ENCODE results near the gene TENM4.

Gene TENM4

DNA sequence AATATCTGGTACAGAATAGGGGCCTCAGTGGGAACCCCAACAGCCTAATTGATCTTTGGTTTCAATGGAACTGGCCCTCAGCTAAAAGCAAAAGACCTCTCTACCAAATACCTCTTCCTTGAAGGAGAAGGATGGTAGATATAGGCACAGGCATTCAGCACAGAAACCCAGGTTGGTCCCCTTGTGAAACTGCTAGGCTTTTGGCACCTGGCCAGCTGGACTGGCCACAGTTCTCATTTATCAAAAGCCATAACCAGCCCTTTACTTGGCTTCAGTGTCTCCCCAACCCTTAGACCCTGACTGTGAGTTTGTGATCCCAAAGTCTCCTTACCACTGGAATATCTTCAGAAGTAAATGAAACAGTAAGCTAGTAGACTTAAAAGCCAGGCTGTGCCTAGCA is 152.9 kb downstream of the TENM4 start:
- Histone ChIP-seq H3K4me2 (ENCODE audit: insufficient read depth, low read length, poor library complexity, severe bottlenecking) (no peak overlapping the region), H4K8ac (ENCODE audit: low read depth, low read length) (no peak overlapping the region), H3K18ac (ENCODE audit: low read length) (no peak overlapping the region), H3K4me3 (ENCODE audit: low read length in 2 of 2) (no peak overlapping the region), H3K23ac (ENCODE audit: low read depth, low read length, poor library complexity) (no peak overlapping the region), H3K9ac (ENCODE audit: low read depth, low read length, poor library complexity) (no peak overlapping the region), H3K4ac (ENCODE audit: low read length) (no peak overlapping the region), H3K14ac (ENCODE audit: low read length) (no peak overlapping the region), H3K4me1 (ENCODE audit: control insufficient read depth in 2 of 2, insufficient read depth in 1 of 2, low read depth in 1 of 2, low read length in 2 of 2) (no peaks in the 10 kb centered on the region), H4K91ac (ENCODE audit: low read depth, low read length, poor library complexity) (no peak overlapping the region), H2BK120ac (ENCODE audit: low read depth, low read length) (no peak overlapping the region), H3K27ac (replicated peaks; ENCODE audit: low read length) (no peak overlapping the region), H2BK12ac (ENCODE audit: low read length) (no peak overlapping the region), H3K9me3 (replicated peaks in 1 of 2; ENCODE audit: control insufficient read depth in 2 of 2, insufficient read depth in 1 of 2, low read depth in 1 of 2, low read length in 2 of 2) (peaks cover 0 to under 1% of the 10 kb centered on the region in 2 donors), H2BK15ac (ENCODE audit: low read length) (no peak overlapping the region), H3K36me3 (replicated peaks in 1 of 2; ENCODE audit: control insufficient read depth in 2 of 2, insufficient read depth in 2 of 2, low read length in 2 of 2) (no peaks in the 10 kb centered on the region), H2AK5ac (ENCODE audit: low read depth, low read length) (no peak overlapping the region), H3K79me1 (ENCODE audit: low read depth, low read length) (no peaks in the 10 kb centered on the region), H3K27me3 (ENCODE audit: control insufficient read depth in 3 of 3, insufficient read depth in 3 of 3, low read depth in 1 of 3, low read length in 3 of 3) (no peaks in the 10 kb centered on the region), H2BK5ac (ENCODE audit: low read length) (no peak overlapping the region), H2AFZ (ENCODE audit: low read length) (no peak overlapping the region)
- DNase-seq (ENCODE audit: low spot score): no peak

DNA sequence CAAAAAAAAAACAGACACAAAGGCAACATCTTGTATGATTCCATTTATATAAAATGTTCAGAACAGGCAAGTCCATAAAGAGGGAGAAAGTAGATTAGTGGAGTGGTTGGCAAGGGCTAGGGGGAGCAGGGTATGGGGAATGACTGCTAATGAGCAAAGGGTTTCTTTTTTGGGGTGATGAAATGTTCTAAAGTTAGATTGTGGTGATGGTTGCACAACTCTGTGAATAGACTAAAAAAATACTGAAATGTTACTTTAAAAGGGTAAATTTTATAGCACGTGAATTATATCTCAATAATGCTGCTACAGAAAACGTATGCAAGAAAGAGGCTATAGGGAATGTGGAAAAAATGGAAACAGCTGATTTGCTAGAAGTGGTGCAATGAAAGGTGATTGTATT is 155.1 kb downstream of the TENM4 start:
- H3K14ac ChIP-seq (ENCODE audit: low read length): no peak overlapping the region
- H3K4me2 ChIP-seq (ENCODE audit: insufficient read depth, low read length, poor library complexity, severe bottlenecking): no peak overlapping the region
- no peak overlapping the region for H3K27ac ChIP-seq (replicated peaks; ENCODE audit: low read length)
- H3K23ac ChIP-seq (ENCODE audit: low read depth, low read length, poor library complexity): no peak overlapping the region
- no peaks in the 10 kb centered on the region for H3K27me3 ChIP-seq (ENCODE audit: control insufficient read depth in 3 of 3, insufficient read depth in 3 of 3, low read depth in 1 of 3, low read length in 3 of 3)
- no peak overlapping the region for H3K4me3 ChIP-seq (ENCODE audit: low read length in 2 of 2)
- no peak for DNase-seq (ENCODE audit: low spot score)
- no peaks in the 10 kb centered on the region for H3K4me1 ChIP-seq (ENCODE audit: control insufficient read depth in 2 of 2, insufficient read depth in 1 of 2, low read depth in 1 of 2, low read length in 2 of 2)
- no peak overlapping the region for H4K8ac ChIP-seq (ENCODE audit: low read depth, low read length)
- no peak overlapping the region for H3K4ac ChIP-seq (ENCODE audit: low read length)
- H2AFZ ChIP-seq (ENCODE audit: low read length): no peak overlapping the region
- no peak overlapping the region for H2BK12ac ChIP-seq (ENCODE audit: low read length)
- H3K18ac ChIP-seq (ENCODE audit: low read length): no peak overlapping the region
- no peaks in the 10 kb centered on the region for H3K36me3 ChIP-seq (replicated peaks in 1 of 2; ENCODE audit: control insufficient read depth in 2 of 2, insufficient read depth in 2 of 2, low read length in 2 of 2)
- H2BK5ac ChIP-seq (ENCODE audit: low read length): no peak overlapping the region
- H3K79me1 ChIP-seq (ENCODE audit: low read depth, low read length): no peaks in the 10 kb centered on the region
- no peak overlapping the region for H3K9ac ChIP-seq (ENCODE audit: low read depth, low read length, poor library complexity)
- WGBS, 2 donors (ENCODE audit: extremely low coverage in 2 of 2, insufficient read length in 2 of 2, insufficient replicate concordance in 1 of 2): no CpG with 5 or more reads among the region's 2 CpGs
- H2BK15ac ChIP-seq (ENCODE audit: low read length): no peak overlapping the region
- H4K91ac ChIP-seq (ENCODE audit: low read depth, low read length, poor library complexity): no peak overlapping the region
- peaks cover 0 to 6% of the 10 kb centered on the region in 2 donors for H3K9me3 ChIP-seq (replicated peaks in 1 of 2; ENCODE audit: control insufficient read depth in 2 of 2, insufficient read depth in 1 of 2, low read depth in 1 of 2, low read length in 2 of 2)
- no peak overlapping the region for H2AK5ac ChIP-seq (ENCODE audit: low read depth, low read length)
- H2BK120ac ChIP-seq (ENCODE audit: low read depth, low read length): no peak overlapping the region

- Histone ChIP-seq H3K4ac (ENCODE audit: low read length) (no peak overlapping the region), H3K4me3 (ENCODE audit: low read length in 2 of 2) (no peak overlapping the region), H2BK120ac (ENCODE audit: low read depth, low read length) (no peak overlapping the region), H3K36me3 (replicated peaks in 1 of 2; ENCODE audit: control insufficient read depth in 2 of 2, insufficient read depth in 2 of 2, low read length in 2 of 2) (no peaks in the 10 kb centered on the region), H2AFZ (ENCODE audit: low read length) (no peak overlapping the region), H4K91ac (ENCODE audit: low read depth, low read length, poor library complexity) (no peak overlapping the region), H3K23ac (ENCODE audit: low read depth, low read length, poor library complexity) (no peak overlapping the region), H3K9ac (ENCODE audit: low read depth, low read length, poor library complexity) (no peak overlapping the region), H3K27me3 (ENCODE audit: control insufficient read depth in 3 of 3, insufficient read depth in 3 of 3, low read depth in 1 of 3, low read length in 3 of 3) (no peaks in the 10 kb centered on the region), H3K4me1 (ENCODE audit: control insufficient read depth in 2 of 2, insufficient read depth in 1 of 2, low read depth in 1 of 2, low read length in 2 of 2) (peaks cover 5 to 9% of the 10 kb centered on the region in 2 donors), H3K27ac (replicated peaks; ENCODE audit: low read length) (no peak overlapping the region), H3K14ac (ENCODE audit: low read length) (no peak overlapping the region), H3K4me2 (ENCODE audit: insufficient read depth, low read length, poor library complexity, severe bottlenecking) (no peak overlapping the region), H3K79me1 (ENCODE audit: low read depth, low read length) (no peaks in the 10 kb centered on the region), H2BK5ac (ENCODE audit: low read length) (no peak overlapping the region), H3K9me3 (replicated peaks in 1 of 2; ENCODE audit: control insufficient read depth in 2 of 2, insufficient read depth in 1 of 2, low read depth in 1 of 2, low read length in 2 of 2) (no peaks in the 10 kb centered on the region), H3K18ac (ENCODE audit: low read length) (no peak overlapping the region), H2AK5ac (ENCODE audit: low read depth, low read length) (no peak overlapping the region), H2BK12ac (ENCODE audit: low read length) (no peak overlapping the region), H2BK15ac (ENCODE audit: low read length) (no peak overlapping the region), H4K8ac (ENCODE audit: low read depth, low read length) (no peak overlapping the region)
- DNase-seq (ENCODE audit: low spot score): no peak
- no CpG with 5 or more reads among the region's 2 CpGs for WGBS, 2 donors (ENCODE audit: extremely low coverage in 2 of 2, insufficient read length in 2 of 2, insufficient replicate concordance in 1 of 2)
Observed at GRCh38 chr11:79276736-79277325, 164.0 kb downstream of the TENM4 start.

- Histone ChIP-seq H3K9me3 (replicated peaks in 1 of 2; ENCODE audit: control insufficient read depth in 2 of 2, insufficient read depth in 1 of 2, low read depth in 1 of 2, low read length in 2 of 2) (no peaks in the 10 kb centered on the region), H3K4ac (ENCODE audit: low read length) (no peak overlapping the region), H2BK5ac (ENCODE audit: low read length) (no peak overlapping the region), H3K23ac (ENCODE audit: low read depth, low read length, poor library complexity) (no peak overlapping the region), H3K27ac (replicated peaks; ENCODE audit: low read length) (no peak overlapping the region), H4K8ac (ENCODE audit: low read depth, low read length) (no peak overlapping the region), H3K9ac (ENCODE audit: low read depth, low read length, poor library complexity) (no peak overlapping the region), H3K79me1 (ENCODE audit: low read depth, low read length) (no peaks in the 10 kb centered on the region), H3K4me2 (ENCODE audit: insufficient read depth, low read length, poor library complexity, severe bottlenecking) (no peak overlapping the region), H2BK120ac (ENCODE audit: low read depth, low read length) (no peak overlapping the region), H2AK5ac (ENCODE audit: low read depth, low read length) (no peak overlapping the region), H3K14ac (ENCODE audit: low read length) (no peak overlapping the region), H2BK15ac (ENCODE audit: low read length) (no peak overlapping the region), H2AFZ (ENCODE audit: low read length) (no peak overlapping the region), H3K27me3 (ENCODE audit: control insufficient read depth in 3 of 3, insufficient read depth in 3 of 3, low read depth in 1 of 3, low read length in 3 of 3) (no peaks in the 10 kb centered on the region), H2BK12ac (ENCODE audit: low read length) (no peak overlapping the region), H4K91ac (ENCODE audit: low read depth, low read length, poor library complexity) (no peak overlapping the region), H3K4me3 (ENCODE audit: low read length in 2 of 2) (no peak overlapping the region), H3K4me1 (ENCODE audit: control insufficient read depth in 2 of 2, insufficient read depth in 1 of 2, low read depth in 1 of 2, low read length in 2 of 2) (peaks cover 2 to 12% of the 10 kb centered on the region in 2 donors), H3K36me3 (replicated peaks in 1 of 2; ENCODE audit: control insufficient read depth in 2 of 2, insufficient read depth in 2 of 2, low read length in 2 of 2) (no peaks in the 10 kb centered on the region), H3K18ac (ENCODE audit: low read length) (no peak overlapping the region)
- WGBS, 2 donors (ENCODE audit: extremely low coverage in 2 of 2, insufficient read length in 2 of 2, insufficient replicate concordance in 1 of 2): no CpG with 5 or more reads among the region's 9 CpGs
- no peak for DNase-seq (ENCODE audit: low spot score)
Observed at GRCh38 chr11:79274636-79275331, 166.0 kb downstream of the TENM4 start.
